GM21619 (cell line): ENCODE data around the gene LCE1A.

Experiments used
- ATAC-seq: cut with Tn5 transposase; IDR thresholded peaks from one replicate; pipeline ENCODE4 v1.9.1; 2021; ENCODE audit not compliant: unreplicated experiment

Gene LCE1A

DNA sequence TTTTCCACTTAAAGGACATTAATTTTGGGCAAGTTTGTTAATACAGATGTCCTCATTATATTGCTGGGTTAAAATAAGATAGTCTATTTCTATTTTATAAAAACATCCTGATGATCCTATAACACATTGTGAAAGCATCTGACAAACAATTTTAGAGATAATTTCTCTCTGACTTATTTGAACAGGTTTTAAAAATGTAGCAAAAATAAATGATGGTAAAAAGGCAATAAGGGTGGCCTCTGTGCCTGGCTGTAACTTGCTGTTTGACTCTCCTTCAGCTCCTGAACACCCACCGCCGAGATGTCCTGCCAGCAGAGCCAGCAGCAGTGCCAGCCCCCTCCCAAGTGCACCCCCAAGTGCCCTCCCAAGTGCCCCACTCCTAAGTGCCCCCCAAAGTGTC is at the start of gene LCE1A:
TSS of gene LCE1A (plus strand) at position 301 of the 400 bp plus-strand sequence. CDS start at position 301, 0 bp downstream.
- no peak for ATAC-seq

- ATAC-seq = no peak
Observed at GRCh38 chr1:152777510-152778137, 49.6 kb upstream of the LCE1A start.

DNA sequence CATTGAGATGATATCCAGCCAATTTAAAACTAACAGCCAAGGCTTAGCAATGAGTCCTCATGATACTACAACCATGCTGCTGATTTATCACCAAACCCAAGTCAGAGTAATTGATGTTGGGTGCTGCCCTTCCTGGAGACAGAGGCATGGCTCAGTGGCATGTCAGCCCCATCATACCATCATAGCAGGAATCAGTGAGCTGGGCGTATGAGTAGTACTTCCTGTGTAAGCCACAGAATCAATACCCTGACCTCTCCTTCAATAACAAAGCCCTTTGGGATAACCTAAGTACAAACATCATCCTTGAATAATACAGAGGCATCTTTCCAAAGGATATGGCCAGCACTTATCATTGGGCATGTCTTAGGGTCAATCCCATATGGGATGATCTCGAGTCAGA is 44.2 kb upstream of the LCE1A start:
- ATAC-seq = no peak

- ATAC-seq = no peak
Observed at GRCh38 chr1:152786077-152786476, 41.2 kb upstream of the LCE1A start, which contains the start of gene LCE1E. Gene LCE1E (plus strand): TSS chr1:152786257. CDS start chr1:152787300, 1,043 bp downstream.

DNA sequence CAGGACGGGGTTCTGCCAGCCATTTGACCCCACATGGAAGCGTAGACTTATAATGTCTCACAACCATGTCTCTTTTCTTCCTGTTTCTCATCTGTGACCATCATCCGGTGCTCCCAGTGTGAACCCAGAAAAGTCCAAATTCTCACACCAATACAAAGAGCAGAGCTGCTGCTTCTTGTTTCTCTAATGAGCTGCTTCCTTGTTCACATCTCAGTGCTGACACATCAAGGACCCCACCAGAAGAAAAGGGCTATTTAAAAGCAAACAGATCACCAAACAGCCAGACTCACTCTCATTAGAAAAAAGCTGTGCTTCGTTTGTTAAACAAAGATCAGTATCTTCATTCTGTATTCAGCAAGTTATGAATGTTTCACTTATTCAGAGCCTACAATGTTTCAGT is 31.6 kb upstream of the LCE1A start:
- no peak for ATAC-seq

DNA sequence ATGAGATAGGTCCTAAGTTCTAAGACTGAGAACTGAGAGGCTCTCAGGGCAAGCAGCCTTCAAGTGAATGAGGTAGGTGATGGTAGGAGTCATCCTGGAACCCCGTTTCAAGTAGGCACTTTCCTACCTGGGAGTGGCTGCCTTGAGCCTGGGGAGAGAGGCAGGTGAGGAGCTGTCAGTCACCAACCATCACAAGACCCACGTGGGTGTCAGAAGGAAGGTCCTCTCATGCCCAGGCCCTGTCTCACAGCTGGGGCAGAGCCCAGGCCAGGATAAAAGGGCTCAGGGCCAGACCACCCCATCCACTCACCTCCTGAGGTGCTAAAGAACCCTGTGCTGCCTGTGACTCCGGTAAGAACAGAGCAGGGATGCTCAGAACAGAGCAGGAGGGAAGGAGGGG is 30.9 kb upstream of the LCE1A start, which contains the start of gene LCE1D:
TSS of gene LCE1D (plus strand) at position 301 of the 400 bp plus-strand sequence. CDS start 1,074 bp downstream, outside the sequence.
- no peak for ATAC-seq

DNA sequence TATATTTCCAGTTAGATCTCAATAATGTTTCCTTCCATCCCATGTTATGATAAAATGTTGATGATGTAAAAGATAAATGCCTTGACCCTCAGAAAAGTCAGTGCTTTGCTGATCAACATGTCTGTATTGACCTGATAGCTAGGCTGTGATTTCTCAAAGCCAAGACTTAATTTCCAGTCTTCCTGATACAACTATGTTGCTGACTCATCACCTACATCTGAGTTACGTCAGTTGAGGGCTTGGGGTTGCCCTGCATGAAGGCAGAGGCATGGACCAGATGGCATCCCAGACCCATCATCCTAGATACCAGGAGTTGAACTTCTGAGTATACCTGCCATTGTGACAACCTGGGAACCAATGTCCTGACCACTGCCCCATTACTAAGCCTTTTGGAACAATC is 25.9 kb upstream of the LCE1A start:
- no peak for ATAC-seq

GRCh38 chr1:152806576-152806975 is 20.7 kb upstream of the LCE1A start, which contains the start of gene LCE1C:
Gene LCE1C (minus strand): TSS chr1:152806651. CDS start chr1:152805478, 1,173 bp downstream.
- ATAC-seq = no peak

DNA sequence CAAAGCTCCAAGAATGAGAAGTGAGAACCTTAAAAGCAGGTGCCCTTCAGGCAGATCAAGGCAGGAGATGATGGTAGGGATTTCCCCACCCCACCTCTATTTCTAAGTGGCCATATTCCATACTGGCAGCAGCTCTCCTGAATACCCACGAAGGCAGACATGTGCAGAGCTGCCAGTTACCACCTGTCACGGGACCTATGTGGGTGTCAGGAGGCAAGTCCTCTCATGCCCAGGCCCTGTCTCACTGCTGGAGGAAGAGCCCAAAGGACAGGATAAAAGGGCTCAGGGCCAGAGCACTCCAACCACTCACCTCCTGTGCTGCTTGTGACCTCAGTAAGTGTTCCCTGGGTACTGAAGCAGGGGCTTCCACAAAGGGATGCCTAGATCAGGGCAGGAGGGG is 16.2 kb upstream of the LCE1A start:
- ATAC-seq = no peak

DNA sequence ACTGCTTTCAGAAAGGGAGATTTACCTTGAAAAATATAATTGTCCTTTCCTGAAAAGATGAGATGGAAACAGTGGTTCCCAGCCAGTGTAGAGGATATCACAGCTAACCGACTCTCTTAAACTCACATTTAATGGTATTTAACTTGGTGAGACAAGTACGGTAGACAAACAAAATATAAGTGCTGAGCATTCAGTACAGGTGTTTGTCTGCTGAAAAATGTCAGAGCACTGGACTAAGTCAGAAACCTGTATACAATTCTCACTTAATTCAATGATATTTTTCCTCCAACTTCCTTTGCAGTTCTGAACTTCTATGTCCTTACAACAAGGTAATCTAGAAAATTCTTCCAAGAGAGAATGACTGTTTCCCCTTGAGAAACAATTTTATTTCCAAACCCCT is 15.6 kb upstream of the LCE1A start, which contains the start of gene LCE1B:
TSS of gene LCE1B (plus strand) at position 301 of the 400 bp plus-strand sequence. CDS start 476 bp downstream, outside the sequence.
- no peak for ATAC-seq

DNA sequence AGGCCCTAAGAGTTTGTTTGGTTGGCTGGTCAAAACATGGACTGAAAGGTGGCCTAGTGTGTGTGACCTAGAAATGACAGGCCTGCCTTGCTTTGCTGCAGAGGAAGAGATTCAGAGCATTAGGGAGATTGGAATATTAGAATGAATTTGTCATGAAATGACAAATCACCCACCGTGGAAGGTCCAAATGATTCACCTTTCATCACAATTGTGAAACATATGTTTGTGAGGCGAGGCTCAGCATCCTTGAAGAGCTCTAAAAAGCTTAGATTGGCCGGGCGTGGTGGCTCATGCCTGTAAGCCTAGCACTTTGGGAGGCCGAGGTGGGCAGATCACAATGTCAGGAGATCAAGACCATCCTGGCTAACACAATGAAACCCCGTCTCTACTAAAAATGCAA is 10.0 kb upstream of the LCE1A start:
- no peak for ATAC-seq

DNA sequence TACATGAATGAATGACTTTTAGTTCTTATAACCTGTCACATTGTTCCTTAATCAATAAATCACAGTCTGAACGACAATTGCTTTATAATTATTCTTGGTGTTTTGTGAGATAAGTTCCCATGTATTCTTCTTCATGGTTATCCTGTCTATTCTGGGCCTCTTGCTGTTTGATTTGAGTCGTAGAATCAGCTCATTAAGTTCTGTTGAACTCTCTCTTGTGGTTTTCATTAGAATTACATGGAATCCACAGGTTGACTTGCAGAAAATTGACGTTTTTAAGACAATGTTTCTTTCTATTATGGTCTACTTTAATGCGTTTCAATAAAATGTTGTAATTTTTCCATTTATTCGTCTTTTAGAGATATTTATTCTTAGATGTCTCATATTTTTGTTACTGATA is 4.0 kb upstream of the LCE1A start:
- ATAC-seq = no peak

GRCh38 chr1:152824964-152825363 is 2.3 kb upstream of the LCE1A start:
- ATAC-seq = no peak

DNA sequence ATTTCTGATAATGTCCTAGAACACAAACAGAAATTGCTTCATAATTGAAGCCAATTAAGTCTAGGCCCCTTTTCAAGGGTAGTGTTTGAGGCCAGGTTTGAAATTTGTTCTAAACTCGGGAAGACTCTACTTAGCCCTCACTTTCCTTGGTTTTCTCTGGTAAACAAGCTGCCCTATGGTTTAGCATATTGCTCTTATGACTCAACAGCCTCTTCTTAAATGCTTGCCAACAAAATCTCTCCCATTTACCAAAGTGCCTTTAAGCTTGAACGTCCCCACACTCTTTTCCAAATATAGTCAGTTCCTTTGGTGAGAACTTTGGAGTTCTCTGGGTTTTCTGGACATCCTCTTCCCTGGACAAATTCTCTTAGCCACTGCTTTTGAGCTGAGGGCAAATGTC is 9.6 kb downstream of the LCE1A start:
- no peak for ATAC-seq

DNA sequence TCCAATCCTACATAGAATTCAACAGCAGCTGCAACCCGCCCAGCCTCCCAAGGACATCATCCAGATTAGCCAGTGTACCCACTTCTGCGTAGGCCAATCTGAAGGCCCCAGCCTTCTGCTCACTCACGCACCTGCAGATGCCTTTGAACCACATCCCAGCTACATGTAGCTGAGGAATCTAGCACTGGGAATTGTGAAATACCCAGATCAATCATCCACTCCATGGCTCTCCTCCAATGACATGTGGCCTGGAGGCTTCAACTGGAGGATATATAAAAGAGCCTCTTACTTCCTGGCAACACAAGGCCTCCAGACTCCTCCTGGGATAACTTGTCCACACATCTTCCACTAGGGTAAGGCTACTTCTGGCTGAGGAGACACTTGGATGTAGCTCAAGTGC is 15.3 kb downstream of the LCE1A start, which contains the start of gene LCE6A:
TSS of gene LCE6A (plus strand) at position 301 of the 400 bp plus-strand sequence. CDS start 665 bp downstream, outside the sequence.
- ATAC-seq = no peak

- ATAC-seq = no peak
Observed at GRCh38 chr1:152855661-152856060, 28.4 kb downstream of the LCE1A start.

GRCh38 chr1:152858062-152858461 is 30.8 kb downstream of the LCE1A start:
- no peak for ATAC-seq

DNA sequence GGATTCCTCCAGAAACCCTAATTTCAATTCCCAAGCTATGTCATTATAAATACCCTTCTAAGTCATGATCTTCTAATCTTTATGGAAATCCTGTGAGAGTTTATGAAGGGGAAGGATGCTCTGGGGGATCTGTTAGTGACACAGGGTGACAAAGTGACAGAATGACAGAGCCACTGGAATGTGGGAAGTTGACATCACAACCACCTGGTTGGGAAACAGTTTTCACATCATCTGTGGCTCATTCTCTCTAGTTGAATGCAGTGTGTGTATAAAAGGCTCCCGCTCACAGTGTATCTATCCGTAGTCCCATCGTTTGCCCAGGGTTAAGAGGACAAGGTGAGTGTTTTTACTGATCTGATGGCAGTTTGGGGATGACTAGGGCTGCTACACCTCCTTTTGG is 32.4 kb downstream of the LCE1A start, which contains the start of gene LCE7A:
TSS of gene LCE7A (plus strand) at position 301 of the 400 bp plus-strand sequence. CDS start 702 bp downstream, outside the sequence.
- ATAC-seq = no peak

GRCh38 chr1:152860129-152860528 is 32.9 kb downstream of the LCE1A start:
- no peak for ATAC-seq

DNA sequence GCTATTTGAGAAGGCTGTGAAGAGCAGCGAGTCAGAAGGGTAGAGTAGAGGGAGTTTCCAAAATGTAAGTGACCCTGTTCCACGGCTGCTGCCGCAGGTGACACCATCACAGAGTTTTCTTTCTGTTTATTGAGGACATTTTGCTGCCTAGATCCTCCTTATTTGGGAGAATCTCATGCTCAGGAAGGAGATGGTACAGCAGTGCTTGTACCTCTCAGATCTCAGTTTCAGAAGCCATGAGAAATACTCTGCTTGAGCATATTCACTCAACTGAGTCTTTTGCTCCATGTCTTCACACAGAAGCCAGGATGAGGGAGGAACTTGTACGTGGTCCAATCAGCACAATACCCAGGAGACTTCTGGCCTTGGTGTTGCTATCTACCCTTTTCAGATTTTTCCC is 34.1 kb downstream of the LCE1A start:
- no peak for ATAC-seq

- no peak for ATAC-seq
Observed at GRCh38 chr1:152864443-152864842, 37.2 kb downstream of the LCE1A start.

DNA sequence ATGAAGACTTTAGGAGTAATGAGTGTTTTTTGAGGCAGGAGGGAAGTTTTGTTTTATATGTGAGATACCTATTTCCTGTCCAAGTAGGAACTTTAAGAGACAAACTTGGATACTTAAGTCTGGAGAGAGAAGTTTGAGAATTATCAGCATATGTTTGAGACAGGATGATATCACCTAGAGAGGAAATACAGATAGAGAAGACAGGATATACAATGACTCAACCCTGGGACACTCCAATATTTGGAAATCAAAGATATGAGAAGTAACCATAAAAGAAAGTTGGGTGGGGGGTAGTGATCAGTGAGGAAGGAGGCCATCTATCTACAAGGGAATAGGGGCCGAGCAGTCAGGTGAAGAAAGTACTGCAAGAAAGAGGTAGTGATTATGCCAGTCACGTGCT is 39.0 kb downstream of the LCE1A start:
- ATAC-seq = no peak
